Panc1 (cell line): ENCODE data around the gene CSTF1. TPM values are rescaled to one million over a fixed set of nuclear protein-coding genes. Genes with fewer than 3 reads are reported as not detected.

Source experiments
- ATAC-seq: fragments of 200-7000 bp; cut with Tn5 transposase; 2 replicates; pipeline ENCODE4 v1.9.1; 2020; ENCODE audit warnings: mild to moderate bottlenecking, moderate library complexity
- BruUV-seq: library from RNA; stranded (reverse); fragments of 400-500 nt; replicated peaks from 2 replicates; lab custom pipeline; 2021; lab: Mats Ljungman, UMichigan
- CTCF ChIA-PET: fragments of 300-600 bp; sonication (Branson Sonifier 250); formaldehyde crosslinking; loops from one replicate; lab custom pipeline; 2022; ENCODE audit warnings: antibody characterized with exemption; lab: Charles Lee
- POLR2A ChIA-PET: fragments of 300-600 bp; sonication (Branson Sonifier 250); formaldehyde crosslinking; loops from one replicate; lab custom pipeline; 2022; ENCODE audit warnings: antibody characterized with exemption; lab: Charles Lee
- DNase-seq: peaks from one replicate; pipeline ENCODE4 v3.0.0-alpha.2; 2010; ENCODE audit warnings: low read depth, low spot score
- H3K27ac ChIP-seq: 2 replicates; pipeline ENCODE4 v1.5.1; 2011; ENCODE audit warnings: mild to moderate bottlenecking, low read length, inconsistent platforms
- H3K27me3 ChIP-seq: fragments of 200-500 bp; sonication (Bioruptor generic); 2 replicates; pipeline ENCODE4 v1.6.0; 2014; ENCODE audit warnings: low read length, inconsistent platforms; ENCODE audit not compliant: control insufficient read depth, insufficient read depth
- H3K36me3 ChIP-seq: fragments of 200-500 bp; sonication (Bioruptor generic); 2 replicates; pipeline ENCODE4 v1.5.1; 2014; ENCODE audit warnings: inconsistent platforms, mild to moderate bottlenecking, low read length, moderate library complexity; ENCODE audit not compliant: control insufficient read depth, insufficient read depth
- H3K4me1 ChIP-seq: 2 replicates; pipeline ENCODE4 v1.5.1; 2011; ENCODE audit warnings: inconsistent platforms, mild to moderate bottlenecking, low read length, moderate library complexity; ENCODE audit not compliant: control insufficient read depth, insufficient read depth
- H3K4me3 ChIP-seq, 2 experiments: 2 replicates each; pipeline ENCODE4 v1.5.1; 2011 to 2012; ENCODE audit warnings: low read depth in 2 of 2, low read length in 2 of 2, mild to moderate bottlenecking in 2 of 2, inconsistent platforms in 1 of 2, moderate library complexity in 1 of 2
- H3K9me3 ChIP-seq: fragments of 200-500 bp; sonication (Bioruptor generic); 2 replicates; pipeline ENCODE4 v1.5.1; 2014; ENCODE audit warnings: low read depth, mild to moderate bottlenecking, inconsistent platforms, low read length, moderate library complexity; ENCODE audit not compliant: control insufficient read depth, insufficient read depth
- CTCF ChIP-seq: fragments of 450-650 bp; IDR thresholded peaks from 2 replicates; pipeline ENCODE4 v1.5.1; 2017; ENCODE audit warnings: mild to moderate bottlenecking
- POLR2AphosphoS5 ChIP-seq: IDR thresholded peaks from 2 replicates; pipeline ENCODE4 v1.6.1; 2012; ENCODE audit warnings: mild to moderate bottlenecking, low read depth, low read length, moderate library complexity
- REST ChIP-seq, 2 experiments: IDR thresholded peaks; 2 replicates each; pipeline ENCODE4 v1.6.1; 2011 to 2012; ENCODE audit warnings: low read depth in 2 of 2, control low read depth in 1 of 2, low read length in 1 of 2, mild to moderate bottlenecking in 1 of 2, moderate library complexity in 1 of 2; ENCODE audit not compliant: insufficient read depth in 1 of 2
- SIN3A ChIP-seq: IDR thresholded peaks from 2 replicates; pipeline ENCODE4 v1.6.1; 2012; ENCODE audit warnings: low read depth, mild to moderate bottlenecking, low read length, moderate library complexity, borderline replicate concordance; ENCODE audit not compliant: insufficient read depth
- TCF7L2 ChIP-seq: IDR thresholded peaks from 2 replicates; pipeline ENCODE4 v1.6.1; 2011; ENCODE audit warnings: mild to moderate bottlenecking, low read depth, low read length, inconsistent platforms
- in situ Hi-C: cut with HindIII; loops from 2 replicates; pipeline ENCODE4 v1.10.0; 2016; ENCODE audit warnings: low sequenced_read_pairs, low pct_unique_long_range_greater_than_20kb
- intact Hi-C: fragments of 100-400 bp; cut with micrococcal nuclease; formaldehyde crosslinking; loops from one replicate; pipeline ENCODE4 v1.10.0; 2022; ENCODE audit not compliant: unreplicated experiment
- total RNA-seq: library from RNA; stranded (reverse); gene quantifications from one replicate; pipeline ENCODE4 v1.2.1, GENCODE V29; 2021; ENCODE audit not compliant: unreplicated experiment

The CSTF1 gene
- total RNA-seq, 1 experiment from 2014 or later = 46.3 TPM

GRCh38 chr20:56424931-56425330 lies 32.5 kb downstream of the CSTF1 start:
- in situ Hi-C loops (no loop called here), intact Hi-C loops (no loop called here)
- H3K4me1 ChIP-seq = no peaks in the 10 kb centered on the region
- no peak overlapping the region for H3K27ac ChIP-seq
- H3K36me3 ChIP-seq = no peaks in the 10 kb centered on the region
- no peak for DNase-seq
- CTCF ChIA-PET = no interaction called here
- ATAC-seq = no peak
- POLR2A ChIA-PET = interaction anchor here (0.6 kb wide), 1 partner anchor 12 kb away, joined by 6 read pairs; no protein-coding TSS in a partner anchor
- TF ChIP-seq POLR2AphosphoS5 (no peak), CTCF (no peak), SIN3A (no peak), TCF7L2 (no peak), REST (IDR thresholded peaks at IDR 0.05; ENCODE audit: insufficient read depth in 1 of 2, low read depth in 2 of 2, low read length in 1 of 2) (no peak)
- H3K4me3 ChIP-seq = no peak overlapping the region
- H3K27me3 ChIP-seq = no peaks in the 10 kb centered on the region
- no TSS peak for BruUV-seq
- H3K9me3 ChIP-seq = no peaks in the 10 kb centered on the region

- Histone ChIP-seq H3K27me3 (no peaks in the 10 kb centered on the region), H3K36me3 (no peaks in the 10 kb centered on the region), H3K4me1 (no peaks in the 10 kb centered on the region), H3K4me3 (no peak overlapping the region), H3K9me3 (no peaks in the 10 kb centered on the region), H3K27ac (no peak overlapping the region)
- BruUV-seq = no TSS peak
- no peak for TF ChIP-seq REST (IDR thresholded peaks at IDR 0.05; ENCODE audit: insufficient read depth in 1 of 2, low read depth in 2 of 2, low read length in 1 of 2)
- TF ChIP-seq TCF7L2 = no peak
- TF ChIP-seq SIN3A = no peak
- no peak for TF ChIP-seq CTCF
- TF ChIP-seq POLR2AphosphoS5 = no peak
- DNase-seq = no peak
- intact Hi-C loops (no loop called here), in situ Hi-C loops (no loop called here)
- ATAC-seq = no peak
- ChIA-PET CTCF (no interaction called here), POLR2A (no interaction called here)
Observed at GRCh38 chr20:56426026-56426425, 33.6 kb downstream of the CSTF1 start.
